ENCODE measurements around the gene NBR1. TPM values are rescaled to one million over a fixed set of nuclear protein-coding genes. Genes with fewer than 3 reads are reported as not detected.

The NBR1 gene
- total RNA-seq, 4 donors from 2014 or later: 83.3 to 156 (median 104) TPM

DNA sequence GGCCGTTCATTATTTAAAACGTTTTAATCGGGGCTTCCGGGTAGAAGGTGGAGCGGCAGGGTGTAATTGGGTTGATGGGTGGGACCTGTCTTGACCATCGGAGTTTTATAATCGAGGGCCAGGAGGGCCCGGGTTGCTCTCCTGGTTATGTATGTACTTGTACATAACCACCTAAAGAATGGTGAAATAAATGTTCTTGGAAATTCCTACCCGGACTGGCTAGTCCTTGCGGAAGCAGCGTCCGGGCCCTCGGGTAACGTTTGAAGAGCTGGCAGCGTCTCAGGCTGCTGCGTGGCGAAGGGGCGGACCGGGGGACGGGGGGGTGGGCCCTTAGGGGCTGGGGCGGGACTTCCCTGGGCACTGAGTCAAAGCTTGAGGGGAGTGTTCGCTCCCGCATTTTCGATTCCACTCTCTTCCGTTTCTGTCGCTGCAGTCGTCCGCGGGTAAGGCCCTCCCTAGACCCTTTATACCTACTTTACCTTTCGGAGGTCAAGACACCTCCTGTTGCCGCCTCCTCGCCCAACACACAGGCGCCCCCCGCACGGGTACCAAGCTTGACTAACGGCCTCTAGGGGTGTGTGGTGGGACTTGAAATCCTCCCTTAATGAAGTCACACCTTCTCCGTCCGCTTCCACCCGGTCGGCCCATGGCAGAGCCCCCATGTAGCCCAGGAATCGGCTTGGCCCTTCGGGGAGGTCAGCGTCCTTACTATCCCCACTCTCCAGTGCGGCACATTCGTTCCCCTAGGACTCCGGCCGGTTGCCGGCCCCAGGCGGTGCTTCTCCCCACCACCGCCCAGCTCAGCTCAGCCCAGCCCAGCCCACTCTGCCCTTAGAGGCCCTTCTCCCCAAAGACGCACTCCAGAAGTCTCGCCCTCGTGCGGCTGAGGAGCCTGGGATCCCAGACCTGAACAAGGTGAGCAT, 40.7 kb downstream of the NBR1 start, which contains the start of gene TMEM106A:
Gene TMEM106A, plus strand, starts transcription at position 396 of the 923 bp plus-strand sequence. CDS start 1,167 bp downstream, outside the sequence.
- intact Hi-C loops (cut with DNase I): loop anchor here (5.0 kb wide), 1 partner anchor 126 kb away; no protein-coding TSS in a partner anchor
- WGBS: 5% methylated on average over 49 of the region's 54 CpGs

GRCh38 chr17:43212641-43213490, 41.9 kb downstream of the NBR1 start:
- 65% methylated on average over 5 of the region's 7 CpGs for WGBS
- H3K27ac ChIP-seq (replicated peaks in 1 of 4): peak overlapping the region; percentile 79 to 84 (median 80)
- no peaks in the 10 kb centered on the region for H3K27me3 ChIP-seq
- no peaks in the 10 kb centered on the region for H3K9me3 ChIP-seq
- TF ChIP-seq EP300 (IDR thresholded peaks at IDR 0.05) (no peak), POLR2A (IDR thresholded peaks at IDR 0.05; ENCODE audit: low read depth) (no peak), POLR2AphosphoS5 (IDR thresholded peaks at IDR 0.05) (no peak)
- TF ChIP-seq, protein P1, sequence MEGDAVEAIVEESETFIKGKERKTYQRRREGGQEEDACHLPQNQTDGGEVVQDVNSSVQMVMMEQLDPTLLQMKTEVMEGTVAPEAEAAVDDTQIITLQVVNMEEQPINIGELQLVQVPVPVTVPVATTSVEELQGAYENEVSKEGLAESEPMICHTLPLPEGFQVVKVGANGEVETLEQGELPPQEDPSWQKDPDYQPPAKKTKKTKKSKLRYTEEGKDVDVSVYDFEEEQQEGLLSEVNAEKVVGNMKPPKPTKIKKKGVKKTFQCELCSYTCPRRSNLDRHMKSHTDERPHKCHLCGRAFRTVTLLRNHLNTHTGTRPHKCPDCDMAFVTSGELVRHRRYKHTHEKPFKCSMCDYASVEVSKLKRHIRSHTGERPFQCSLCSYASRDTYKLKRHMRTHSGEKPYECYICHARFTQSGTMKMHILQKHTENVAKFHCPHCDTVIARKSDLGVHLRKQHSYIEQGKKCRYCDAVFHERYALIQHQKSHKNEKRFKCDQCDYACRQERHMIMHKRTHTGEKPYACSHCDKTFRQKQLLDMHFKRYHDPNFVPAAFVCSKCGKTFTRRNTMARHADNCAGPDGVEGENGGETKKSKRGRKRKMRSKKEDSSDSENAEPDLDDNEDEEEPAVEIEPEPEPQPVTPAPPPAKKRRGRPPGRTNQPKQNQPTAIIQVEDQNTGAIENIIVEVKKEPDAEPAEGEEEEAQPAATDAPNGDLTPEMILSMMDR (IDR thresholded peaks at IDR 0.05): no peak
- DNase-seq (ENCODE audit: extremely low spot score): no peak
- intact Hi-C loops (cut with DNase I): loop anchor here (5.0 kb wide), 1 partner anchor 124 kb away; no protein-coding TSS in a partner anchor
- H3K4me3 ChIP-seq: peak overlapping the region; percentile 59 to 74 (median 65)
- peaks cover 12 to 28% (median 26%) of the 10 kb centered on the region in 4 donors for H3K4me1 ChIP-seq
- H3K36me3 ChIP-seq: peaks cover 0 to 66% (median 43%) of the 10 kb centered on the region in 4 donors

More for the DNA sequence above, 40.7 kb downstream of the NBR1 start, which contains the start of gene TMEM106A:
- peak; percentile 96 for DNase-seq (ENCODE audit: extremely low spot score)
- Histone ChIP-seq H3K27me3 (no peaks in the 10 kb centered on the region), H3K36me3 (peaks cover 2 to 66% (median 48%) of the 10 kb centered on the region in 4 donors), H3K9me3 (no peaks in the 10 kb centered on the region), H3K4me3 (peak within 1 kb of the TSS; percentile 59 to 74 (median 65)), H3K4me1 (peaks cover 12 to 28% (median 26%) of the 10 kb centered on the region in 4 donors), H3K27ac (replicated peaks in 1 of 4) (peak within 1 kb of the TSS; percentile 79 to 84 (median 80))
- TF ChIP-seq EP300 (IDR thresholded peaks at IDR 0.05) (no peak), POLR2AphosphoS5 (IDR thresholded peaks at IDR 0.05) (peak; percentile 69 to 81)
- TF ChIP-seq, protein P1 (IDR thresholded peaks at IDR 0.05): peak in 2 of 3 experiments; percentile 34 to 39

- no peak overlapping the region for H3K27ac ChIP-seq (replicated peaks in 1 of 4)
- intact Hi-C loops (cut with DNase I): loop anchor here (5.0 kb wide), 1 partner anchor 124 kb away; no protein-coding TSS in a partner anchor
- 95% methylated on average over 2 of the region's 2 CpGs for WGBS
- no peak for TF ChIP-seq POLR2AphosphoS5 (IDR thresholded peaks at IDR 0.05)
- TF ChIP-seq, protein P1 (IDR thresholded peaks at IDR 0.05): no peak
- TF ChIP-seq POLR2A (IDR thresholded peaks at IDR 0.05; ENCODE audit: low read depth): no peak
- TF ChIP-seq EP300 (IDR thresholded peaks at IDR 0.05): no peak
- no peak overlapping the region for H3K4me3 ChIP-seq
- H3K36me3 ChIP-seq: peaks cover 0 to 64% (median 37%) of the 10 kb centered on the region in 4 donors
- H3K9me3 ChIP-seq: no peaks in the 10 kb centered on the region
- no peaks in the 10 kb centered on the region for H3K27me3 ChIP-seq
- H3K4me1 ChIP-seq: peaks cover 12 to 28% (median 26%) of the 10 kb centered on the region in 4 donors
- DNase-seq (ENCODE audit: extremely low spot score): no peak
These were observed 42.5 kb downstream of the NBR1 start for GRCh38 chr17:43213545-43213944.

- 92% methylated on average over 3 of the region's 3 CpGs for WGBS
- TF ChIP-seq, protein P1 (IDR thresholded peaks at IDR 0.05): no peak
- TF ChIP-seq POLR2AphosphoS5 (IDR thresholded peaks at IDR 0.05): no peak
- no peak for TF ChIP-seq POLR2A (IDR thresholded peaks at IDR 0.05; ENCODE audit: low read depth)
- peaks cover 12 to 36% (median 28%) of the 10 kb centered on the region in 4 donors for H3K4me1 ChIP-seq
- intact Hi-C loops (cut with DNase I): no loop called here
- no peaks in the 10 kb centered on the region for H3K9me3 ChIP-seq
- H3K27ac ChIP-seq (replicated peaks in 1 of 4): no peak overlapping the region
- H3K27me3 ChIP-seq: no peaks in the 10 kb centered on the region
- no peak overlapping the region for H3K4me3 ChIP-seq
- H3K36me3 ChIP-seq: peaks cover 0 to 55% (median 29%) of the 10 kb centered on the region in 4 donors
- no peak for DNase-seq (ENCODE audit: extremely low spot score)
These were observed 44.3 kb downstream of the NBR1 start for GRCh38 chr17:43215341-43215740.

Data from esophagus muscularis mucosa (tissue), 4 donors.